H9 (cell line): ENCODE measurements around the gene MSANTD1. TPM values are rescaled to one million over a fixed set of nuclear protein-coding genes. Genes with fewer than 3 reads are reported as not detected.
A peak's percentile ranks its signal among the peaks of the same experiment; 100 is the strongest.

Experiments used
- DNase-seq: peaks from one replicate; pipeline ENCODE4 v3.0.0-alpha.2; 2017
- H2AFZ ChIP-seq: one replicate; pipeline ENCODE4 v1.6.1; 2013; ENCODE audit warnings: mild to moderate bottlenecking, low read length, control low read depth, moderate library complexity
- H2AK5ac ChIP-seq: 2 replicates; pipeline ENCODE4 v1.6.1; 2013; ENCODE audit warnings: low read length, control low read depth, mixed read lengths; ENCODE audit not compliant: insufficient read length
- H2BK120ac ChIP-seq: one replicate; pipeline ENCODE4 v1.6.1; 2013; ENCODE audit warnings: low read depth, mild to moderate bottlenecking, low read length, control low read depth, inconsistent platforms; ENCODE audit not compliant: poor library complexity, severe bottlenecking
- H2BK12ac ChIP-seq: 2 replicates; pipeline ENCODE4 v1.6.1; 2013; ENCODE audit warnings: low read length, control low read depth, mixed read lengths, low read depth; ENCODE audit not compliant: insufficient read length
- H2BK15ac ChIP-seq: 2 replicates; pipeline ENCODE4 v1.6.1; 2013; ENCODE audit warnings: low read depth, low read length, control low read depth
- H2BK20ac ChIP-seq: one replicate; pipeline ENCODE4 v1.6.1; 2013; ENCODE audit warnings: low read depth, mild to moderate bottlenecking, low read length, control low read depth, inconsistent platforms; ENCODE audit not compliant: poor library complexity, severe bottlenecking
- H2BK5ac ChIP-seq: 2 replicates; pipeline ENCODE4 v1.6.1; 2013; ENCODE audit warnings: low read length, control low read depth, mixed read lengths; ENCODE audit not compliant: insufficient read length
- H3K14ac ChIP-seq: 2 replicates; pipeline ENCODE4 v1.6.1; 2013; ENCODE audit warnings: low read length, control low read depth; ENCODE audit not compliant: insufficient read depth
- H3K18ac ChIP-seq: 2 replicates; pipeline ENCODE4 v1.6.1; 2013; ENCODE audit warnings: low read depth, mild to moderate bottlenecking, mixed read lengths, low read length, control low read depth; ENCODE audit not compliant: insufficient read length
- H3K23ac ChIP-seq: 2 replicates; pipeline ENCODE4 v1.6.1; 2013; ENCODE audit warnings: low read length, control low read depth, mixed read lengths, low read depth; ENCODE audit not compliant: insufficient read length
- H3K23me2 ChIP-seq: 2 replicates; pipeline ENCODE4 v1.6.1; 2013; ENCODE audit warnings: low read depth, mild to moderate bottlenecking, mixed read lengths, low read length, control low read depth; ENCODE audit not compliant: insufficient read length, poor library complexity, severe bottlenecking
- H3K27ac ChIP-seq: 2 replicates; pipeline ENCODE4 v1.5.1; 2013; ENCODE audit warnings: low read length, control low read depth, mixed read lengths, low read depth; ENCODE audit not compliant: insufficient read length
- H3K27me3 ChIP-seq: 2 replicates; pipeline ENCODE4 v1.6.1; 2013; ENCODE audit warnings: low read length, control low read depth, inconsistent platforms; ENCODE audit not compliant: insufficient read depth
- H3K4ac ChIP-seq: 2 replicates; pipeline ENCODE4 v1.6.1; 2013; ENCODE audit warnings: low read depth, mild to moderate bottlenecking, control low read depth, inconsistent platforms, low read length, moderate library complexity
- H3K4me1 ChIP-seq: 2 replicates; pipeline ENCODE4 v1.6.1; 2013; ENCODE audit warnings: low read length, control low read depth, inconsistent platforms; ENCODE audit not compliant: insufficient read depth
- H3K4me2 ChIP-seq: 2 replicates; pipeline ENCODE4 v1.6.1; 2013; ENCODE audit warnings: low read length, control low read depth, mixed read lengths; ENCODE audit not compliant: insufficient read length, insufficient read depth
- H3K56ac ChIP-seq: 2 replicates; pipeline ENCODE4 v1.6.1; 2013; ENCODE audit warnings: low read depth, mild to moderate bottlenecking, mixed read lengths, low read length, control low read depth; ENCODE audit not compliant: insufficient read length
- H3K79me1 ChIP-seq: 2 replicates; pipeline ENCODE4 v1.6.1; 2013; ENCODE audit warnings: low read depth, mild to moderate bottlenecking, moderate library complexity, low read length, control low read depth, inconsistent platforms; ENCODE audit not compliant: insufficient read depth, poor library complexity, severe bottlenecking
- H3K79me2 ChIP-seq: 2 replicates; pipeline ENCODE4 v1.6.1; 2013; ENCODE audit warnings: low read length, control low read depth, inconsistent platforms; ENCODE audit not compliant: insufficient read depth
- H3K9ac ChIP-seq: 2 replicates; pipeline ENCODE4 v1.6.1; 2013; ENCODE audit warnings: low read length, control low read depth, mixed read lengths; ENCODE audit not compliant: insufficient read length; ENCODE audit errors: extremely low read depth
- H3K9me3 ChIP-seq: one replicate; pipeline ENCODE4 v1.6.1; 2013; ENCODE audit warnings: low read depth, low read length, inconsistent platforms; ENCODE audit not compliant: control insufficient read depth
- H3T11ph ChIP-seq: one replicate; pipeline ENCODE4 v1.6.1; 2013; ENCODE audit warnings: mild to moderate bottlenecking, low read length, control low read depth, inconsistent platforms
- H4K20me1 ChIP-seq: one replicate; pipeline ENCODE4 v1.6.1; 2013; ENCODE audit not compliant: control insufficient read depth, insufficient read length, insufficient read depth
- H4K5ac ChIP-seq: 2 replicates; pipeline ENCODE4 v1.6.1; 2013; ENCODE audit warnings: low read depth, mild to moderate bottlenecking, mixed read lengths, low read length, control low read depth; ENCODE audit not compliant: insufficient read length
- H4K8ac ChIP-seq: replicated peaks from 2 replicates; pipeline ENCODE4 v1.6.1; 2013; ENCODE audit warnings: low read length, control low read depth, mixed read lengths, low read depth; ENCODE audit not compliant: insufficient read length
- H4K91ac ChIP-seq: 2 replicates; pipeline ENCODE4 v1.6.1; 2013; ENCODE audit warnings: low read depth, mild to moderate bottlenecking, moderate library complexity, mixed read lengths, low read length, control low read depth; ENCODE audit not compliant: insufficient read length
- H3K27ac Mint-ChIP-seq, 3 experiments: 2 replicates in 2 of 3; 3 replicates in 1 of 3; pipeline ENCODE4 v1.8.0; 2020 to 2021; ENCODE audit warnings: mixed read lengths in 3 of 3, mild to moderate bottlenecking in 1 of 3, moderate library complexity in 1 of 3
- H3K27me3 Mint-ChIP-seq: 2 replicates; pipeline ENCODE4 v1.8.0; 2021; ENCODE audit warnings: low read depth, mild to moderate bottlenecking, moderate library complexity, mixed read lengths
- H3K36me3 Mint-ChIP-seq, 3 experiments: 2 replicates in 2 of 3; 3 replicates in 1 of 3; pipeline ENCODE4 v1.8.0; 2020 to 2021; ENCODE audit warnings: low read depth in 3 of 3, mixed read lengths in 3 of 3; ENCODE audit not compliant: insufficient read depth in 1 of 3
- H3K4me1 Mint-ChIP-seq, 2 experiments: 2 replicates each; pipeline ENCODE4 v1.8.0; 2020; ENCODE audit warnings: mixed read lengths in 2 of 2
- H3K4me3 Mint-ChIP-seq, 2 experiments: 2 replicates in 1 of 2; 3 replicates in 1 of 2; pipeline ENCODE4 v1.8.0; 2020 to 2021; ENCODE audit warnings: mild to moderate bottlenecking in 2 of 2, mixed read lengths in 2 of 2, moderate library complexity in 1 of 2
- H3K9me3 Mint-ChIP-seq, 2 experiments: 2 replicates in 1 of 2; 3 replicates in 1 of 2; pipeline ENCODE4 v1.8.0; 2020; ENCODE audit warnings: mild to moderate bottlenecking in 2 of 2, mixed read lengths in 2 of 2, moderate library complexity in 1 of 2
- WGBS: extraction: QIAGEN DNeasy Blood & Tissue Kit; methylation state at CpG from one replicate; pipeline ENCODE4 v1.1.7; 2013; ENCODE audit warnings: missing lambda C conversion rate, low lambda C conversion rate, mixed read lengths; ENCODE audit not compliant: insufficient read length; ENCODE audit errors: extremely low coverage; 5-methylcytosine and 5-hydroxymethylcytosine counted together
- total RNA-seq: library from RNA; stranded (reverse); gene quantifications from 2 replicates; pipeline ENCODE4 v1.2.1, GENCODE V29; 2021
- TF ChIP-seq, protein P1 (sequence below): fragments of 200-600 bp; sonication (generic); conservative IDR thresholded peaks from 3 replicates; pipeline ENCODE4 v1.8.0; 2021; ENCODE audit warnings: antibody characterized with exemption, mild to moderate bottlenecking

Gene MSANTD1
- total RNA-seq, 1 experiment from 2014 or later = 0.83 TPM

DNA sequence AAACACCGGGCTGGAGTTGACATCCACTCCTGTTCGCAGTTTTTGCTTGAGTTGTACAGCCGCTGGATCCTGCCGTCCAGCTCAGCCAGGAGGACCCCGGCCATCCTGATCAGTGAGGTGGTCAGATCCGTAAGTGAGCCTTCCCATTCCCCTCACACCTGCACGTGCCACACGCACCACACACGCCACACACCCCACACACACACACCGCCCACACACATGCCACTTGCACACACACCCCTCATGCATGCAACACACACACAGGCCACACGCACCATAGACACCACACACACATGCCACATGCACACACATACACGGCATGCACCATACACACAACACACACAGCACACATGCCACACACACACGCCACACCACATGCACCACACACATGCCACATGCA is 20.1 kb upstream of the MSANTD1 start:
- H3K27ac ChIP-seq = no peak overlapping the region
- no peak overlapping the region for H3K4me3 Mint-ChIP-seq
- peaks cover 5% of the 10 kb centered on the region for H4K20me1 ChIP-seq

More for the DNA sequence above, 20.1 kb upstream of the MSANTD1 start:
- H4K91ac ChIP-seq = no peak overlapping the region
- H2BK20ac ChIP-seq = no peak overlapping the region
- H2BK15ac ChIP-seq = no peak overlapping the region
- no peaks in the 10 kb centered on the region for H3K4me1 ChIP-seq
- H3K4ac ChIP-seq = no peak overlapping the region
- no peaks in the 10 kb centered on the region for H3K23me2 ChIP-seq
- H3K14ac ChIP-seq = no peak overlapping the region
- no peak overlapping the region for H3K56ac ChIP-seq
- H3K36me3 Mint-ChIP-seq = peaks cover 57 to 75% (median 68%) of the 10 kb centered on the region in 3 experiments
- no peak overlapping the region for H2AFZ ChIP-seq
- peak overlapping the region; percentile 27 for H4K8ac ChIP-seq
- H3K27me3 Mint-ChIP-seq = peaks cover 3% of the 10 kb centered on the region; the same call in 1 of the 2 replicates
- H2BK12ac ChIP-seq = no peak overlapping the region
- no peak overlapping the region for H4K5ac ChIP-seq
- H2AK5ac ChIP-seq = no peak overlapping the region
- H3K79me1 ChIP-seq = no peaks in the 10 kb centered on the region
- H3K4me2 ChIP-seq = no peak overlapping the region
- H3K9ac ChIP-seq = no peak overlapping the region
- no peaks in the 10 kb centered on the region for H3K4me1 Mint-ChIP-seq
- TF ChIP-seq, protein P1, sequence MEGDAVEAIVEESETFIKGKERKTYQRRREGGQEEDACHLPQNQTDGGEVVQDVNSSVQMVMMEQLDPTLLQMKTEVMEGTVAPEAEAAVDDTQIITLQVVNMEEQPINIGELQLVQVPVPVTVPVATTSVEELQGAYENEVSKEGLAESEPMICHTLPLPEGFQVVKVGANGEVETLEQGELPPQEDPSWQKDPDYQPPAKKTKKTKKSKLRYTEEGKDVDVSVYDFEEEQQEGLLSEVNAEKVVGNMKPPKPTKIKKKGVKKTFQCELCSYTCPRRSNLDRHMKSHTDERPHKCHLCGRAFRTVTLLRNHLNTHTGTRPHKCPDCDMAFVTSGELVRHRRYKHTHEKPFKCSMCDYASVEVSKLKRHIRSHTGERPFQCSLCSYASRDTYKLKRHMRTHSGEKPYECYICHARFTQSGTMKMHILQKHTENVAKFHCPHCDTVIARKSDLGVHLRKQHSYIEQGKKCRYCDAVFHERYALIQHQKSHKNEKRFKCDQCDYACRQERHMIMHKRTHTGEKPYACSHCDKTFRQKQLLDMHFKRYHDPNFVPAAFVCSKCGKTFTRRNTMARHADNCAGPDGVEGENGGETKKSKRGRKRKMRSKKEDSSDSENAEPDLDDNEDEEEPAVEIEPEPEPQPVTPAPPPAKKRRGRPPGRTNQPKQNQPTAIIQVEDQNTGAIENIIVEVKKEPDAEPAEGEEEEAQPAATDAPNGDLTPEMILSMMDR = no peak
- no peak for DNase-seq
- no peaks in the 10 kb centered on the region for H3K9me3 ChIP-seq
- H3K27me3 ChIP-seq = no peaks in the 10 kb centered on the region
- peak overlapping the region in 2 of 3 experiments; percentile 11 to 56; a peak in 3 of 7 replicates for H3K27ac Mint-ChIP-seq
- H3T11ph ChIP-seq = no peak overlapping the region
- H3K9me3 Mint-ChIP-seq = peaks cover 3 to 7% of the 10 kb centered on the region in 2 experiments; a peak in 3 of 5 replicates
- H3K79me2 ChIP-seq = no peaks in the 10 kb centered on the region
- H2BK5ac ChIP-seq = no peak overlapping the region
- no peak overlapping the region for H2BK120ac ChIP-seq
- no CpG with 5 or more reads among the region's 13 CpGs for WGBS
- no peak overlapping the region for H3K18ac ChIP-seq
- H3K23ac ChIP-seq = no peak overlapping the region
